ENCODE measurements around the gene ZNF710. TPM values are rescaled to one million over a fixed set of nuclear protein-coding genes. Genes with fewer than 3 reads are reported as not detected.
"Not testable (repeated sequence)": the region's sequence is repeated elsewhere in the genome, so short reads cannot be mapped to it uniquely, and the experiment has no call there.

The ZNF710 gene
- total RNA-seq, 1 donor from 2014 or later = 26.9 TPM

DNA sequence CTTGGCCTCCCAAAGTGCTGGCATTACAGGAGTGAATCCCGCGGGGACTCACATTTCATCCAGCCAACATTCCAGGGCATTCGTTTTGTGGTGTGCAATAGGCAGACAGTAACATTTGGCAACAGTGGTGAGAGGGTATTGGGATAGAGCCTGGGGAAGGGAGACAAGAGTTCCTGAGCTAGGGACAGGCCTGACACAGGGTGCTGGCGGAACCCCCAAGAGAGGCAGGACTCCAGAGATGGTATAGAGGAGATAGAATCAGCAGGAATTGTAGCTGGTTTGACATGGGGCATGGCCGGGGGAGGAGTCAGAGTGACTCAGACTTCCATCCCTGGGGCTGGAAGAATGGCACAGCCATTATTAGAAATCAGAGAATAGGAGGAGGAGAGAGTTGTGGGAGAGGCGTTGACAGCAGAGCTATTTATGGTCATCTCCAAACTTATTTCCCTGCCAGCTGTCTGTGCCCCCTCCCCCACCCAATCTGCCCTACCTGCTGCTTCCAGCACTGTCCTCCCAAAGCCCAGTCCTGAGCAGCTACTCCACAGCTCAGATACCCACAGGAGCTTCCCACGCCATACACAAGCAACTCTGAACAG lies 105.5 kb downstream of the ZNF710 start:
- H3K27ac ChIP-seq (ENCODE audit: low read depth, low read length) = no peak overlapping the region
- H3K79me2 ChIP-seq (ENCODE audit: insufficient read depth, low read length) = peaks cover 6% of the 10 kb centered on the region
- H3K4me3 ChIP-seq (ENCODE audit: insufficient read depth, low read depth, low read length) = no peak overlapping the region
- no peak overlapping the region for H3K9ac ChIP-seq (ENCODE audit: low read length)
- H2AFZ ChIP-seq (ENCODE audit: low read depth, low read length) = peak overlapping the region; percentile 84
- peaks cover 12% of the 10 kb centered on the region for H3K4me1 Mint-ChIP-seq (ENCODE audit: low read depth, unreplicated experiment)
- H3K9me3 ChIP-seq (ENCODE audit: insufficient read depth, low read depth, low read length) = no peaks in the 10 kb centered on the region
- peak; percentile 78 for FAIRE-seq
- H3K36me3 ChIP-seq (ENCODE audit: insufficient read depth, low read length) = no peaks in the 10 kb centered on the region
- H3K27me3 ChIP-seq (ENCODE audit: insufficient read depth, low read length) = no peaks in the 10 kb centered on the region
- peaks cover 10% of the 10 kb centered on the region for H3K27me3 Mint-ChIP-seq (ENCODE audit: low read depth, unreplicated experiment)
- DNase-seq (ENCODE audit: low read depth) = peak; percentile 46
- no peak for TF ChIP-seq EZH2 (IDR thresholded peaks at IDR 0.05; ENCODE audit: insufficient read depth, low read length)
- TF ChIP-seq, protein P1, sequence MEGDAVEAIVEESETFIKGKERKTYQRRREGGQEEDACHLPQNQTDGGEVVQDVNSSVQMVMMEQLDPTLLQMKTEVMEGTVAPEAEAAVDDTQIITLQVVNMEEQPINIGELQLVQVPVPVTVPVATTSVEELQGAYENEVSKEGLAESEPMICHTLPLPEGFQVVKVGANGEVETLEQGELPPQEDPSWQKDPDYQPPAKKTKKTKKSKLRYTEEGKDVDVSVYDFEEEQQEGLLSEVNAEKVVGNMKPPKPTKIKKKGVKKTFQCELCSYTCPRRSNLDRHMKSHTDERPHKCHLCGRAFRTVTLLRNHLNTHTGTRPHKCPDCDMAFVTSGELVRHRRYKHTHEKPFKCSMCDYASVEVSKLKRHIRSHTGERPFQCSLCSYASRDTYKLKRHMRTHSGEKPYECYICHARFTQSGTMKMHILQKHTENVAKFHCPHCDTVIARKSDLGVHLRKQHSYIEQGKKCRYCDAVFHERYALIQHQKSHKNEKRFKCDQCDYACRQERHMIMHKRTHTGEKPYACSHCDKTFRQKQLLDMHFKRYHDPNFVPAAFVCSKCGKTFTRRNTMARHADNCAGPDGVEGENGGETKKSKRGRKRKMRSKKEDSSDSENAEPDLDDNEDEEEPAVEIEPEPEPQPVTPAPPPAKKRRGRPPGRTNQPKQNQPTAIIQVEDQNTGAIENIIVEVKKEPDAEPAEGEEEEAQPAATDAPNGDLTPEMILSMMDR (IDR thresholded peaks at IDR 0.05; ENCODE audit: insufficient read depth, low read depth, low read length) = no peak
- peaks cover 2% of the 10 kb centered on the region for H3K9me3 Mint-ChIP-seq (ENCODE audit: unreplicated experiment)
- peak overlapping the region; percentile 47 for H3K4me3 Mint-ChIP-seq (ENCODE audit: unreplicated experiment)
- H3K4me1 ChIP-seq (ENCODE audit: insufficient read depth, low read length) = peaks cover 11% of the 10 kb centered on the region
- H3K27ac Mint-ChIP-seq (ENCODE audit: unreplicated experiment) = peak overlapping the region; percentile 83
- H3K36me3 Mint-ChIP-seq (ENCODE audit: low read depth, unreplicated experiment) = no peaks in the 10 kb centered on the region
- no peaks in the 10 kb centered on the region for H4K20me1 ChIP-seq (ENCODE audit: insufficient read depth, low read length)
- peak overlapping the region; percentile 69 for H3K4me2 ChIP-seq (ENCODE audit: low read length)

DNA sequence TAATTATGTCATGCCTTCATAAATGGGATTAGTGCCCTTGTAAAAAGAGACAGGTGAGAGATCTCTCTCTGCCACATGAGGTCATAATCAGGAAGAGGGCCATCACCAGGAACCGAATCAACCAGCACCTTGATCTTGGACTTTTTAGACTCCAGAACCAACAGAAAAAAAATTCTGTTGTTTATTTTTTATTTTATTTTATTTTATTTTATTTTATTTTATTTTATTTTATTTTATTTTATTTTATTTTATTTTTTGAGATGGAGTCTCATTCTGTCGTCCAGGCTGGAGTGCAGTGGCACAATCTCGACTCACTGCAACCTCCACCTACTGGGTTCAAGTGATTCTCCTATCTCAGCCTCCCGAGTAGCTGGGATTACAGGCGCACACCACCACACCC lies 106.9 kb downstream of the ZNF710 start:
- H3K4me2 ChIP-seq (ENCODE audit: low read length); H3K9ac ChIP-seq (ENCODE audit: low read length); H3K27ac ChIP-seq (ENCODE audit: low read depth, low read length); H3K27me3 Mint-ChIP-seq (ENCODE audit: low read depth, unreplicated experiment); H3K27me3 ChIP-seq (ENCODE audit: insufficient read depth, low read length); H3K9me3 Mint-ChIP-seq (ENCODE audit: unreplicated experiment); H2AFZ ChIP-seq (ENCODE audit: low read depth, low read length); H3K4me3 Mint-ChIP-seq (ENCODE audit: unreplicated experiment); H3K79me2 ChIP-seq (ENCODE audit: insufficient read depth, low read length); DNase-seq (ENCODE audit: low read depth); H3K36me3 Mint-ChIP-seq (ENCODE audit: low read depth, unreplicated experiment); H3K27ac Mint-ChIP-seq (ENCODE audit: unreplicated experiment); H4K20me1 ChIP-seq (ENCODE audit: insufficient read depth, low read length); FAIRE-seq; H3K36me3 ChIP-seq (ENCODE audit: insufficient read depth, low read length); H3K4me3 ChIP-seq (ENCODE audit: insufficient read depth, low read depth, low read length); H3K9me3 ChIP-seq (ENCODE audit: insufficient read depth, low read depth, low read length): not testable (repeated sequence)
- H3K4me1 ChIP-seq (ENCODE audit: insufficient read depth, low read length) = peaks cover 10% of the 10 kb centered on the region
- peaks cover 12% of the 10 kb centered on the region for H3K4me1 Mint-ChIP-seq (ENCODE audit: low read depth, unreplicated experiment)

DNA sequence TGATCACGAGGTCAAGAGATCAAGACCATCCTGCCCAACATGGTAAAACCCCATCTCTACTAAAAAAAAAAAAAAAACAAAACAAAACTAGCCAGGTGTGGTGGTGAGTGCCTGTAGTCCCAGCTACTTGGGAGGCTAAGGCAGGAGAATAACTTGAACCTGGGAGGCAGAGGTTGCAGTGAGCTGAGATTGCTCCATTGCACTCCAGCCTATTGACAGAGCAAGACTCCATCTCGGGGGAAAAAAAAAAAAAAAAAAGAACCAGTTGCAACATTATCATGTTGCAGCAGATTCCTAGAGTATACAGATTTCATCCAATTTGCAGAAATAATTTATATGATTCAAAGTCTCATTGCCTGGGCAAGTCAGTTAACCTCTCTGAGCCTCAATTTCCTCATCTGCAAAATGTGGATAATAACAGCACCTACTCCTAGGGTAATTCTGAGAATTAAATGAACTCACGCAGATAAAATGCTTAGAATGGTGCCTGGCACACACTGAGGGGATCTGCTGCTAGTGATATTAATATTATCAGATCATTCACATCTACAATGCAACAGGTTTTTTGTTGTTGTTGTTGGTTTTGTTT lies 108.1 kb downstream of the ZNF710 start:
- H3K36me3 ChIP-seq (ENCODE audit: insufficient read depth, low read length); H3K27me3 ChIP-seq (ENCODE audit: insufficient read depth, low read length); H3K36me3 Mint-ChIP-seq (ENCODE audit: low read depth, unreplicated experiment); H3K9me3 Mint-ChIP-seq (ENCODE audit: unreplicated experiment); H4K20me1 ChIP-seq (ENCODE audit: insufficient read depth, low read length); DNase-seq (ENCODE audit: low read depth); H3K79me2 ChIP-seq (ENCODE audit: insufficient read depth, low read length); H3K27me3 Mint-ChIP-seq (ENCODE audit: low read depth, unreplicated experiment); H3K9me3 ChIP-seq (ENCODE audit: insufficient read depth, low read depth, low read length); H2AFZ ChIP-seq (ENCODE audit: low read depth, low read length); H3K4me3 ChIP-seq (ENCODE audit: insufficient read depth, low read depth, low read length); H3K27ac ChIP-seq (ENCODE audit: low read depth, low read length); H3K4me2 ChIP-seq (ENCODE audit: low read length); H3K9ac ChIP-seq (ENCODE audit: low read length); H3K27ac Mint-ChIP-seq (ENCODE audit: unreplicated experiment); H3K4me3 Mint-ChIP-seq (ENCODE audit: unreplicated experiment); FAIRE-seq: not testable (repeated sequence)
- H3K4me1 Mint-ChIP-seq (ENCODE audit: low read depth, unreplicated experiment) = peaks cover 12% of the 10 kb centered on the region
- peaks cover 10% of the 10 kb centered on the region for H3K4me1 ChIP-seq (ENCODE audit: insufficient read depth, low read length)
